WERI-Rb-1 (cell line): ENCODE measurements around the gene WDR26.
"Not testable (repeated sequence)": the region's sequence is repeated elsewhere in the genome, so short reads cannot be mapped to it uniquely, and the experiment has no call there.

Source experiments
- DNase-seq: peaks from one replicate; pipeline ENCODE4 v3.0.0-alpha.2; 2020
- H3K27ac ChIP-seq: fragments of 250-450 bp; sonication (Bioruptor Pico); 2 replicates; pipeline ENCODE4 v1.5.1; 2020; ENCODE audit warnings: mild to moderate bottlenecking, moderate library complexity
- H3K27me3 ChIP-seq: fragments of 250-450 bp; sonication (Bioruptor Pico); 2 replicates; pipeline ENCODE4 v1.5.1; 2021; ENCODE audit warnings: mild to moderate bottlenecking, low read depth, moderate library complexity; ENCODE audit not compliant: insufficient read depth, severe bottlenecking
- H3K36me3 ChIP-seq: fragments of 250-450 bp; sonication (Bioruptor Pico); 2 replicates; pipeline ENCODE4 v1.5.1; 2020; ENCODE audit warnings: mild to moderate bottlenecking, moderate library complexity
- H3K4me3 ChIP-seq: 2 replicates; pipeline ENCODE4 v1.5.1; 2011; ENCODE audit warnings: low read depth, mild to moderate bottlenecking, control low read depth, low read length
- H3K9me3 ChIP-seq: fragments of 250-450 bp; sonication (Bioruptor Pico); 2 replicates; pipeline ENCODE4 v1.5.1; 2021; ENCODE audit warnings: mild to moderate bottlenecking, moderate library complexity; ENCODE audit not compliant: severe bottlenecking
- TF ChIP-seq, protein P1 (sequence below): IDR thresholded peaks from 2 replicates; pipeline ENCODE4 v1.5.1; 2011; ENCODE audit warnings: low read depth, mild to moderate bottlenecking, control low read depth, inconsistent platforms, low read length

WDR26 gene

DNA sequence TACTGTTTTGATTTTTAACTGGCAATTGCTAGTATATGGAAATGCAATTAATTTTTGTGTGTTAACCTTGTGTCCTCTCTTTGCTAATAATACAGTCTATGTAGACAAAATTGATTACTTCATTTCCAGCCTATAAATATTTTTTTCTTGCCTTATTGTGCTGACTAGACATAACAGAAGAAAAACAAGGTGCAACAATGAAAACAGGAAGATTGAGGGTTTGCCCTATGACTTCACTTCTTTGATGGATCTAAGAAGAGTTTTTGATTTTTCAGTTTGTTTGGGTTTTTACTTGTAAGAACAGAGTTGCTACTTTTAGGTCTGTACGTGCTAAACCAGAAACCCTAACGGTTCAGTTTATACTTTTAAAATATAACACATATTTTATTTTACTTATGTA lies 86.5 kb downstream of the WDR26 start:
- Histone ChIP-seq H3K9me3 (no peaks in the 10 kb centered on the region), H3K27me3 (no peaks in the 10 kb centered on the region), H3K36me3 (no peaks in the 10 kb centered on the region), H3K4me3 (no peak overlapping the region), H3K27ac (no peak overlapping the region)
- TF ChIP-seq, protein P1, sequence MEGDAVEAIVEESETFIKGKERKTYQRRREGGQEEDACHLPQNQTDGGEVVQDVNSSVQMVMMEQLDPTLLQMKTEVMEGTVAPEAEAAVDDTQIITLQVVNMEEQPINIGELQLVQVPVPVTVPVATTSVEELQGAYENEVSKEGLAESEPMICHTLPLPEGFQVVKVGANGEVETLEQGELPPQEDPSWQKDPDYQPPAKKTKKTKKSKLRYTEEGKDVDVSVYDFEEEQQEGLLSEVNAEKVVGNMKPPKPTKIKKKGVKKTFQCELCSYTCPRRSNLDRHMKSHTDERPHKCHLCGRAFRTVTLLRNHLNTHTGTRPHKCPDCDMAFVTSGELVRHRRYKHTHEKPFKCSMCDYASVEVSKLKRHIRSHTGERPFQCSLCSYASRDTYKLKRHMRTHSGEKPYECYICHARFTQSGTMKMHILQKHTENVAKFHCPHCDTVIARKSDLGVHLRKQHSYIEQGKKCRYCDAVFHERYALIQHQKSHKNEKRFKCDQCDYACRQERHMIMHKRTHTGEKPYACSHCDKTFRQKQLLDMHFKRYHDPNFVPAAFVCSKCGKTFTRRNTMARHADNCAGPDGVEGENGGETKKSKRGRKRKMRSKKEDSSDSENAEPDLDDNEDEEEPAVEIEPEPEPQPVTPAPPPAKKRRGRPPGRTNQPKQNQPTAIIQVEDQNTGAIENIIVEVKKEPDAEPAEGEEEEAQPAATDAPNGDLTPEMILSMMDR = no peak
- DNase-seq = no peak

DNA sequence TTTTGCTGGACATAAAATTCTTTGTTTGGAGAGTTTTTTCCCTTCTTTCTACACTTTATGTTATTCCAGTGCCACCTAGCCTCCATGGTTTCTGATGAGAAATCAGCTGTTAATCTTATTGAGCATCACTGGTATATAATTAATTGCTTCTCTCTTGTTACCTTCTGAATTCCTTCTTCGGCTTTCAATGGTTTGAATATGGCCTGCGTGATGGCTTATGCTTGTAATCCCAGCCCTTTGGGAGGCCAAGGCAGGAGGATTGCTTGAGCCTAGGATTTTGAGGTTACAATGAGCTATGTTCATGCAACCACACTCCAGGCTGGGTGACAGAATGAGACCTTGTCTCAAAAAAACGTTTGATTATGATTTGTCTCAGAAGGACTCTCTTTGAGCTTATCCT lies 90.9 kb downstream of the WDR26 start:
- DNase-seq = no peak
- TF ChIP-seq, protein P1 = no peak
- H3K9me3 ChIP-seq = no peaks in the 10 kb centered on the region
- H3K27ac ChIP-seq = no peak overlapping the region
- H3K4me3 ChIP-seq = no peak overlapping the region
- H3K36me3 ChIP-seq = no peaks in the 10 kb centered on the region
- H3K27me3 ChIP-seq = no peaks in the 10 kb centered on the region

DNA sequence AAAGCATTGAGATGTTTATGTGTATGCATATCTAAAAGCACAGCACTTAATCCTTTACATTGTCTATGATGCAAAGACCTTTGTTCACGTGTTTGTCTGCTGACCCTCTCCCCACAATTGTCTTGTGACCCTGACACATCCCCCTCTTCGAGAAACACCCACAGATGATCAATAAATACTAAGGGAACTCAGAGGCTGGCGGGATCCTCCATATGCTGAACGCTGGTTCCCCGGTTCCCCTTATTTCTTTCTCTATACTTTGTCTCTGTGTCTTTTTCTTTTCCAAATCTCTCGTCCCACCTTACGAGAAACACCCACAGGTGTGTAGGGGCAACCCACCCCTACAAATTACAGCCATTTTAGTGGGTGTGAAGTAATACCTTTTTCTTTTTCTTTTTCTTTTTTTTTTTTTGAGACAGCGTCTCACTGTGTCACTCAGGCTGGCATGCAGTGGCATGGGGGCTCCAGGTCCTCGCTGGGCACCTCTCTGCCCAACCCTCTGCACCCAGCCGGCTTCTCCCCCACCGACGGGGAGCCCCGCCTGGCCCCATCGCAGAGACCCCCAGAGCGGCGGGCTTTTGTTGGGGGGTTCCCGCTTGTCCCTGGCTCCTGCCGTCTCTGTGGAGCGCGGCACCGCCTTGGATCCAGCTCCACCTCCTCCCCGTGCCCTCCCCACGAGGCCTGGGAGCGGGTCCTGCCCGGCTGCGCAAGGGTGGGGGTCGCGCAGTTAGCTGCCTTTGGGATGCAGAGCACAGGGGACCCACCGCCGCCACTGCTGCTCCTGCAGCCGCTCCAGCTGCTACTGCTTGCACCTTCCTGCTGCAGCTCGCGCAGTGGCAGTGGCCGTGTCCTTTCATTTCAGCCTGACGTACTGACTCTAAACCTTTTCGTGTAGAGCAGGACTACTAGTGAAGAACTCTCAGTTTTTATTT lies 93.9 kb downstream of the WDR26 start:
- peak overlapping the region; percentile 47; the same call in 1 of the 2 replicates for H3K27ac ChIP-seq
- H3K27me3 ChIP-seq, H3K36me3 ChIP-seq, H3K9me3 ChIP-seq: not testable (repeated sequence)
- peak overlapping the region; percentile 64 for H3K4me3 ChIP-seq
- DNase-seq = peak; percentile 26

DNA sequence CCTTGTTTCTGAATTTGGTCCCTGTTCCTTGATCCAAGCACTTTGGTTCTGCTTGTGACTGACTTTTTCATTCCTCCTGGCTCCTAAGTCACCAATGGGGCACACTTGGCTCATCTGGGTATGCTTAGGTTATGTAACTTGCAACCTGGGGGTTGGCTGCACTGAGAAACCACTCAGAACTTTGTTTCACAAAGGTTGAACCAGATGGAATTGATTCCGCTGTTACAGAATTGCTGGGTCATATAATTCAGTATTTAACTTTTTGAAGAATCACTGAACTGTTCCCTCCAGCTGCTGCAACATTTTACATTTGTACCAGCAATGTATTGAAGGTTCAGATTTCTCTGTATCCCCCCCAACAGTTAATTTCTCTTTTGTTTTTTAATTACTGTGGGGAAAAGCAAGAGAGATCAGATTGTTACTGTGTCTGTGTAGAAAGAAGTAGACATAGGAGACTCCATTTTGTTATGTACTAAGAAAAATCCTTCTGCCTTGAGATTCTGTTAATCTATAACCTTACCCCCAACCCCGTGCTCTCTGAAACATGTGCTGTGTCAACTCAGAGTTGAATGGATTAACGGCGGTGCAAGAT lies 95.1 kb downstream of the WDR26 start:
- Histone ChIP-seq H3K9me3 (no peaks in the 10 kb centered on the region), H3K36me3 (no peaks in the 10 kb centered on the region), H3K27ac (peak overlapping the region; percentile 50; the same call in 1 of the 2 replicates), H3K4me3 (no peak overlapping the region), H3K27me3 (no peaks in the 10 kb centered on the region)
- TF ChIP-seq, protein P1 = no peak
- DNase-seq = no peak

DNA sequence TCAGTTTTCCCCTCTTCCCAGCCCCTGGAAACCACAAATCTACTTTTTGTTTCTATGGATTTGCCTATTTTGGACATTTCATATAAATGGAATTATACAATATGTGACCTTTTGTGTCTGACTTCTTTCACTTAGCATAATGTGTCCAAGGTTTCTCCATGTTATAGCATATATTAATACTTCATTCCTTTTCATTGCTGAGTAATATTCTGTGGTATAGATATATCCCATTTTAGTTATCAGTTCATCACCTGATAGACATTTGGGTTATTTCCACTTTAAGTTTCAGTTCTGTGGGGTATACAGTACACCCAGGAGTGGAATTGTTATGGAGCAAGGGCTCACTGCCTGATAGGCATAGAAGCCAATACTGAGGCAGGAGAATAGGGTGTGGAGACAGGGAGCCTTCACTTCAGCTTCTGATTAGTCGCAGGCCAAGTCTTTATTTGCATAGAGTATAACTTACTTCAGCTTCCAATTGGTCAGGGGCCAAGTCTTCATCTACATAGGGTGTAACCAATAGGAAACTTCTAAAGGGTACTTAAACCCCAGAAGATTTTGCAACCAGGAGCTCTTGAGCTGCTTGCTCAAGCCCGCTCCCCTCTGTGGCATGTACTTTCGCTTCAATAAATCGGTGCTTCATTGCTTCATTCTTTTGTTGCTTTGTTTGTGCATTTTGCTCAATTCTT lies 96.3 kb downstream of the WDR26 start:
- Histone ChIP-seq H3K9me3 (no peaks in the 10 kb centered on the region), H3K36me3 (no peaks in the 10 kb centered on the region), H3K27ac (no peak overlapping the region), H3K27me3 (no peaks in the 10 kb centered on the region), H3K4me3 (no peak overlapping the region)
- no peak for DNase-seq
- TF ChIP-seq, protein P1 = no peak
